Endodermal cell (in vitro differentiated cells): ENCODE data around the gene TMEM72. TPM values are rescaled to one million over a fixed set of nuclear protein-coding genes. Genes with fewer than 3 reads are reported as not detected.

ENCODE experiments used
- DNase-seq: peaks from one replicate; pipeline ENCODE4 v3.0.0-alpha.2; 2017
- H3K27ac ChIP-seq: 2 replicates; pipeline ENCODE4 v1.5.1; 2013; ENCODE audit warnings: mild to moderate bottlenecking, low read depth, low read length, moderate library complexity
- H3K27me3 ChIP-seq: 2 replicates; pipeline ENCODE4 v1.6.1; 2013; ENCODE audit warnings: mild to moderate bottlenecking, low read length, moderate library complexity; ENCODE audit not compliant: insufficient read depth, control insufficient read depth, poor library complexity, severe bottlenecking
- H3K36me3 ChIP-seq: 2 replicates; pipeline ENCODE4 v1.7.0; 2013; ENCODE audit warnings: mild to moderate bottlenecking, low read length, moderate library complexity; ENCODE audit not compliant: control insufficient read depth, insufficient read depth
- H3K4me1 ChIP-seq: one replicate; pipeline ENCODE4 v1.7.0; 2013; ENCODE audit warnings: low read length; ENCODE audit not compliant: control insufficient read depth, insufficient read depth
- H3K4me3 ChIP-seq: 2 replicates; pipeline ENCODE4 v1.5.1; 2013; ENCODE audit warnings: mild to moderate bottlenecking, low read length, moderate library complexity
- H3K9ac ChIP-seq: 2 replicates; pipeline ENCODE4 v1.6.1; 2013; ENCODE audit warnings: mild to moderate bottlenecking, low read length, moderate library complexity; ENCODE audit not compliant: poor library complexity, severe bottlenecking; ENCODE audit errors: extremely low read depth
- H3K9me3 ChIP-seq: 2 replicates; pipeline ENCODE4 v1.6.1; 2013; ENCODE audit warnings: mild to moderate bottlenecking, low read length, moderate library complexity; ENCODE audit not compliant: control insufficient read depth
- H3K27ac Mint-ChIP-seq: 2 replicates; pipeline ENCODE4 v1.8.0; 2020; ENCODE audit warnings: mixed read lengths
- H3K27me3 Mint-ChIP-seq: 2 replicates; pipeline ENCODE4 v1.8.0; 2021; ENCODE audit warnings: mild to moderate bottlenecking, mixed read lengths; ENCODE audit not compliant: insufficient read depth
- H3K36me3 Mint-ChIP-seq: 2 replicates; pipeline ENCODE4 v1.8.0; 2020; ENCODE audit warnings: low read depth, mixed read lengths
- H3K4me1 Mint-ChIP-seq: 2 replicates; pipeline ENCODE4 v1.8.0; 2020; ENCODE audit warnings: mixed read lengths
- H3K4me3 Mint-ChIP-seq: 2 replicates; pipeline ENCODE4 v1.8.0; 2020; ENCODE audit warnings: mild to moderate bottlenecking, moderate library complexity, mixed read lengths
- H3K9me3 Mint-ChIP-seq: 2 replicates; pipeline ENCODE4 v1.8.0; 2020; ENCODE audit warnings: mild to moderate bottlenecking, mixed read lengths
- CTCF ChIP-seq: fragments of 200-600 bp; sonication (generic); conservative IDR thresholded peaks from 2 replicates; pipeline ENCODE4 v1.5.0; 2021; ENCODE audit warnings: antibody characterized with exemption, mild to moderate bottlenecking
- WGBS, 2 experiments: methylation state at CpG; one replicate each; pipeline versions ENCODE4 v1.1.5 to v1.1.7; 2013; ENCODE audit warnings: missing lambda C conversion rate in 2 of 2, mixed read lengths in 1 of 2; ENCODE audit not compliant: insufficient coverage in 1 of 2, insufficient read length in 1 of 2; 5-methylcytosine and 5-hydroxymethylcytosine counted together
- total RNA-seq, 2 donors: library from RNA; stranded (reverse); fragmentation: NEBNext Ultra II Directional in 1 of 2; extraction: Animal tissue kit (Norgen Biotek cat#: 25700) in 1 of 2; gene quantifications; 2 replicates in 1 of 2; 3 replicates in 1 of 2; pipeline ENCODE4 v1.2.1, GENCODE V29; 2021

The TMEM72 gene
- total RNA-seq, 2 donors from 2014 or later: not detected

GRCh38 chr10:44913350-44914081, 2.4 kb downstream of the TMEM72 start:
- DNase-seq: no peak
- Mint-ChIP-seq H3K27ac (no peak overlapping the region), H3K36me3 (no peaks in the 10 kb centered on the region), H3K27me3 (peaks cover 8% of the 10 kb centered on the region), H3K4me1 (peaks cover 21% of the 10 kb centered on the region), H3K4me3 (no peak overlapping the region), H3K9me3 (peaks cover 7% of the 10 kb centered on the region)
- Histone ChIP-seq H3K9ac (no peak overlapping the region), H3K27ac (no peak overlapping the region), H3K36me3 (no peaks in the 10 kb centered on the region), H3K9me3 (no peaks in the 10 kb centered on the region), H3K27me3 (no peaks in the 10 kb centered on the region), H3K4me1 (no peaks in the 10 kb centered on the region), H3K4me3 (no peak overlapping the region)
- no peak for TF ChIP-seq CTCF
- 87 to 89% methylated on average over 10 to 12 of the region's 12 CpGs for WGBS, 2 experiments

GRCh38 chr10:44914891-44915290, 3.8 kb downstream of the TMEM72 start:
- H3K27ac ChIP-seq: no peak overlapping the region
- H3K36me3 ChIP-seq: no peaks in the 10 kb centered on the region
- H3K36me3 Mint-ChIP-seq: no peaks in the 10 kb centered on the region
- H3K27ac Mint-ChIP-seq: no peak overlapping the region
- H3K9me3 Mint-ChIP-seq: peaks cover 7% of the 10 kb centered on the region
- H3K27me3 Mint-ChIP-seq: peaks cover 11% of the 10 kb centered on the region
- H3K4me3 ChIP-seq: no peak overlapping the region
- H3K27me3 ChIP-seq: no peaks in the 10 kb centered on the region
- H3K9me3 ChIP-seq: no peaks in the 10 kb centered on the region
- H3K4me3 Mint-ChIP-seq: no peak overlapping the region
- H3K9ac ChIP-seq: no peak overlapping the region
- peaks cover 21% of the 10 kb centered on the region for H3K4me1 Mint-ChIP-seq
- 74% methylated on average over 2 of the region's 2 CpGs; no CpG with 5 or more reads in 1 of the 2 experiments for WGBS, 2 experiments
- no peak for TF ChIP-seq CTCF
- DNase-seq: no peak
- no peaks in the 10 kb centered on the region for H3K4me1 ChIP-seq

GRCh38 chr10:44916429-44916828, 5.3 kb downstream of the TMEM72 start:
- 85 to 93% methylated on average over 2 of the region's 2 CpGs for WGBS, 2 experiments

More at GRCh38 chr10:44916429-44916828, 5.3 kb downstream of the TMEM72 start:
- no peak for DNase-seq
- no peak overlapping the region for H3K27ac ChIP-seq
- H3K27ac Mint-ChIP-seq: no peak overlapping the region
- H3K4me1 Mint-ChIP-seq: peaks cover 11% of the 10 kb centered on the region
- H3K27me3 ChIP-seq: no peaks in the 10 kb centered on the region
- H3K36me3 Mint-ChIP-seq: no peaks in the 10 kb centered on the region
- peaks cover 7% of the 10 kb centered on the region for H3K9me3 Mint-ChIP-seq
- no peak overlapping the region for H3K4me3 Mint-ChIP-seq
- H3K4me1 ChIP-seq: no peaks in the 10 kb centered on the region
- no peak overlapping the region for H3K4me3 ChIP-seq
- H3K9me3 ChIP-seq: no peaks in the 10 kb centered on the region
- H3K36me3 ChIP-seq: no peaks in the 10 kb centered on the region
- TF ChIP-seq CTCF: no peak
- H3K9ac ChIP-seq: no peak overlapping the region
- H3K27me3 Mint-ChIP-seq: peaks cover 11% of the 10 kb centered on the region
